Right kidney (tissue), 9 donors: ENCODE data around the gene TEX48.
A peak's percentile ranks its signal among the peaks of the same experiment; 100 is the strongest.

ENCODE experiments used
- DNase-seq: peaks from one replicate; pipeline ENCODE4 v3.0.0-alpha.2; 2016
- long read RNA-seq, 8 donors: transcript quantifications; one replicate each; lab custom pipeline, GENCODE V29; 2026

TEX48 gene
- long read RNA-seq, donor 1: 0 reads
- long read RNA-seq, donor 2: 0 reads
- long read RNA-seq, donor 3: 0 reads
- long read RNA-seq, donor 4: 0 reads
- long read RNA-seq, donor 5: 0 reads
- long read RNA-seq, donor 6: 0 reads
- long read RNA-seq, donor 7: 0 reads
- long read RNA-seq, donor 8: 0 reads

GRCh38 chr9:114681594-114682332 is at the start of gene TEX48:
Gene TEX48 (minus strand): TSS chr9:114682192. CDS start chr9:114671723, 10,469 bp downstream.
- DNase-seq: peak; percentile 19

- DNase-seq: no peak
Measured at GRCh38 chr9:114731701-114732100, 49.7 kb upstream of the TEX48 start.

- DNase-seq: no peak
Measured at GRCh38 chr9:114729706-114730105, 47.7 kb upstream of the TEX48 start.

GRCh38 chr9:114725930-114726329 is 43.9 kb upstream of the TEX48 start:
- no peak for DNase-seq

GRCh38 chr9:114724744-114725143 is 42.8 kb upstream of the TEX48 start:
- no peak for DNase-seq

- no peak for DNase-seq
Measured at GRCh38 chr9:114723931-114724330, 41.9 kb upstream of the TEX48 start.

- DNase-seq: no peak
Measured at GRCh38 chr9:114722937-114723620, 41.1 kb upstream of the TEX48 start.

GRCh38 chr9:114722081-114722621 is 40.2 kb upstream of the TEX48 start:
- no peak for DNase-seq

GRCh38 chr9:114721491-114722079 is 39.6 kb upstream of the TEX48 start:
- DNase-seq: no peak

- no peak for DNase-seq
Measured at GRCh38 chr9:114720086-114720676, 38.2 kb upstream of the TEX48 start.

- DNase-seq: no peak
Measured at GRCh38 chr9:114719290-114719689, 37.3 kb upstream of the TEX48 start.

- no peak for DNase-seq
Measured at GRCh38 chr9:114718801-114719221, 36.8 kb upstream of the TEX48 start.

- no peak for DNase-seq
Measured at GRCh38 chr9:114717908-114718486, 36.0 kb upstream of the TEX48 start.

GRCh38 chr9:114709636-114710035 is 27.6 kb upstream of the TEX48 start:
- DNase-seq: no peak

- DNase-seq: no peak
Measured at GRCh38 chr9:114706711-114707110, 24.7 kb upstream of the TEX48 start.

GRCh38 chr9:114701988-114702387 is 20.0 kb upstream of the TEX48 start:
- DNase-seq: no peak

- no peak for DNase-seq
Measured at GRCh38 chr9:114697951-114698351, 16.0 kb upstream of the TEX48 start.

- no peak for DNase-seq
Measured at GRCh38 chr9:114696814-114697544, 15.0 kb upstream of the TEX48 start.

GRCh38 chr9:114695948-114696347 is 14.0 kb upstream of the TEX48 start:
- no peak for DNase-seq

- DNase-seq: no peak
Measured at GRCh38 chr9:114694719-114695269, 12.8 kb upstream of the TEX48 start.

GRCh38 chr9:114694146-114694545 is 12.2 kb upstream of the TEX48 start:
- no peak for DNase-seq
